ENCODE measurements around the gene SRGAP3.

SRGAP3 gene

GRCh38 chr3:8963137-8963853, 286.2 kb downstream of the SRGAP3 start, which contains the start of gene RAD18 (continued):
- TF ChIP-seq ZFP41 (tag by site-specific recombination; IDR thresholded peaks at IDR 0.05; ENCODE audit: borderline replicate concordance) (no peak), ZNF626 (tag by site-specific recombination; IDR thresholded peaks at IDR 0.05) (no peak), HOXD13 (CRISPR knock-in tag; IDR thresholded peaks at IDR 0.05; ENCODE audit: borderline replicate concordance) (no peak), ZNF558 (tag by site-specific recombination; IDR thresholded peaks at IDR 0.05) (no peak), ZNF335 (tag by site-specific recombination; conservative IDR thresholded peaks at IDR 0.05) (peak; percentile 68), ZNF324 (tag by site-specific recombination; IDR thresholded peaks at IDR 0.05) (0 out of 2 replicates have a peak, but pooled peaks have one; percentile 37), ZNF692 (tag by site-specific recombination; IDR thresholded peaks at IDR 0.05) (peak; percentile 65), ZNF174 (tag by site-specific recombination; IDR thresholded peaks at IDR 0.05) (no peak), ELK4 (IDR thresholded peaks at IDR 0.05; ENCODE audit: borderline replicate concordance, low read depth, low read length) (peak; percentile 21; the same call in 1 of the 2 replicates), ZNF791 (tag by site-specific recombination; IDR thresholded peaks at IDR 0.05) (no peak), ZNF580 (tag by site-specific recombination; IDR thresholded peaks at IDR 0.05) (peak; percentile 90)

GRCh38 chr3:8962226-8962861, 287.1 kb downstream of the SRGAP3 start:
- Histone ChIP-seq H3K4me3 (ENCODE audit: low read depth, low read length) (peak overlapping the region; percentile 86), H3K9me3 (ENCODE audit: control insufficient read depth, insufficient read depth, low read depth, low read length) (no peaks in the 10 kb centered on the region), H3K4me1 (ENCODE audit: control insufficient read depth, insufficient read depth, low read length) (peaks cover 5% of the 10 kb centered on the region; the same call in 1 of the 2 replicates), H3K36me3 (ENCODE audit: control insufficient read depth in 2 of 2, insufficient read depth in 1 of 2, low read length in 2 of 2) (peaks cover 11 to 25% of the 10 kb centered on the region in 2 experiments), H3K27ac (ENCODE audit: extremely low read depth, low read depth, low read length) (peak overlapping the region; percentile 39; the same call in 1 of the 2 replicates)
- ChIA-PET CTCF (interaction anchor here (1.6 kb wide), 1 partner anchor 193 kb away, joined by 5 read pairs; the partner anchor contains the start of gene OXTR), POLR2A (interaction anchor here (0.6 kb wide), 1 partner anchor 64 kb away, joined by 4 read pairs; no protein-coding TSS in a partner anchor)
- TF ChIP-seq TCF7L2 (IDR thresholded peaks at IDR 0.05; ENCODE audit: borderline replicate concordance, low read depth, low read length): no peak
- TF ChIP-seq ZNF664 (tag by site-specific recombination; IDR thresholded peaks at IDR 0.05): no peak
- TF ChIP-seq ZNF513 (tag by site-specific recombination; IDR thresholded peaks at IDR 0.05): no peak
- TF ChIP-seq ZBTB48 (tag by site-specific recombination; IDR thresholded peaks at IDR 0.05): no peak
- no peak for TF ChIP-seq ZNF501 (tag by site-specific recombination; IDR thresholded peaks at IDR 0.05)
- no peak for TF ChIP-seq ZBTB20 (tag by site-specific recombination; IDR thresholded peaks at IDR 0.05)
- no peak for TF ChIP-seq ZNF121 (tag by site-specific recombination; IDR thresholded peaks at IDR 0.05)
- TF ChIP-seq ZBTB8A (tag by site-specific recombination; IDR thresholded peaks at IDR 0.05): no peak
- TF ChIP-seq ZNF548 (tag by site-specific recombination; IDR thresholded peaks at IDR 0.05): no peak
- TF ChIP-seq ZSCAN23 (tag by site-specific recombination; IDR thresholded peaks at IDR 0.05): no peak
- TF ChIP-seq ZSCAN18 (tag by site-specific recombination; IDR thresholded peaks at IDR 0.05): no peak
- no peak for TF ChIP-seq YY1 (tag by site-specific recombination; IDR thresholded peaks at IDR 0.05)
- no peak for TF ChIP-seq ZNF776 (tag by site-specific recombination; IDR thresholded peaks at IDR 0.05; ENCODE audit: borderline replicate concordance)
- TF ChIP-seq ZNF529 (tag by site-specific recombination; IDR thresholded peaks at IDR 0.05; ENCODE audit: insufficient replicate concordance): no peak
- TF ChIP-seq PRDM4 (tag by site-specific recombination; IDR thresholded peaks at IDR 0.05): no peak
- no peak for TF ChIP-seq GLI4 (tag by site-specific recombination; IDR thresholded peaks at IDR 0.05)
- TF ChIP-seq ZNF660 (tag by site-specific recombination; IDR thresholded peaks at IDR 0.05): no peak
